Trophoblast cell (in vitro differentiated cells and primary cell): Measurements from ENCODE around the gene CDHR4.

Experiments used
- DNase-seq, 2 donors: peaks; one replicate each; pipeline ENCODE4 v3.0.0-alpha.2; 2016
- H2AFZ ChIP-seq: 2 replicates; pipeline ENCODE4 v1.6.1; 2013; ENCODE audit warnings: low read length, moderate library complexity, mild to moderate bottlenecking; ENCODE audit not compliant: insufficient read depth, poor library complexity
- H2AK5ac ChIP-seq: 2 replicates; pipeline ENCODE4 v1.6.1; 2013; ENCODE audit warnings: mild to moderate bottlenecking, low read length
- H2BK120ac ChIP-seq: 2 replicates; pipeline ENCODE4 v1.6.1; 2013; ENCODE audit warnings: low read length, mild to moderate bottlenecking, moderate library complexity; ENCODE audit not compliant: insufficient read depth, poor library complexity
- H2BK12ac ChIP-seq: 2 replicates; pipeline ENCODE4 v1.6.1; 2013; ENCODE audit warnings: mild to moderate bottlenecking, low read length, moderate library complexity
- H2BK5ac ChIP-seq: 2 replicates; pipeline ENCODE4 v1.6.1; 2013; ENCODE audit warnings: low read length, low read depth, moderate library complexity, mild to moderate bottlenecking; ENCODE audit not compliant: poor library complexity
- H3K14ac ChIP-seq: 2 replicates; pipeline ENCODE4 v1.6.1; 2013; ENCODE audit warnings: mild to moderate bottlenecking, low read length
- H3K18ac ChIP-seq: 2 replicates; pipeline ENCODE4 v1.6.1; 2013; ENCODE audit warnings: mild to moderate bottlenecking, low read length
- H3K23ac ChIP-seq: 2 replicates; pipeline ENCODE4 v1.6.1; 2013; ENCODE audit warnings: low read length
- H3K27ac ChIP-seq: 2 replicates; pipeline ENCODE4 v1.5.1; 2013; ENCODE audit warnings: low read depth, mild to moderate bottlenecking, inconsistent platforms, low read length, moderate library complexity
- H3K27me3 ChIP-seq: 2 replicates; pipeline ENCODE4 v1.6.1; 2013; ENCODE audit warnings: inconsistent platforms, mild to moderate bottlenecking, low read length, moderate library complexity; ENCODE audit not compliant: insufficient read depth
- H3K36me3 ChIP-seq, 2 experiments: 1 replicate in 1 of 2; 2 replicates in 1 of 2; pipeline ENCODE4 v1.6.1; 2013; ENCODE audit warnings: low read length in 2 of 2, mild to moderate bottlenecking in 2 of 2, moderate library complexity in 1 of 2; ENCODE audit not compliant: insufficient read depth in 2 of 2, control insufficient read depth in 1 of 2
- H3K4ac ChIP-seq: 2 replicates; pipeline ENCODE4 v1.6.1; 2013; ENCODE audit warnings: low read depth, mild to moderate bottlenecking, low read length, moderate library complexity
- H3K4me1 ChIP-seq, 2 experiments: 1 replicate in 1 of 2; 2 replicates in 1 of 2; pipeline ENCODE4 v1.6.1; 2013; ENCODE audit warnings: low read length in 2 of 2, mild to moderate bottlenecking in 2 of 2, moderate library complexity in 1 of 2; ENCODE audit not compliant: insufficient read depth in 2 of 2, control insufficient read depth in 1 of 2
- H3K4me2 ChIP-seq: 2 replicates; pipeline ENCODE4 v1.6.1; 2013; ENCODE audit warnings: inconsistent platforms, mild to moderate bottlenecking, low read length, moderate library complexity
- H3K4me3 ChIP-seq: 2 replicates; pipeline ENCODE4 v1.5.1; 2013; ENCODE audit warnings: mild to moderate bottlenecking, low read depth, low read length, inconsistent platforms
- H3K79me1 ChIP-seq: one replicate; pipeline ENCODE4 v1.6.1; 2013; ENCODE audit warnings: low read length
- H3K79me2 ChIP-seq: 2 replicates; pipeline ENCODE4 v1.6.1; 2013; ENCODE audit warnings: low read length, mild to moderate bottlenecking; ENCODE audit not compliant: control insufficient read depth, insufficient read depth, poor library complexity
- H3K9ac ChIP-seq: 2 replicates; pipeline ENCODE4 v1.6.1; 2013; ENCODE audit warnings: mild to moderate bottlenecking, low read length
- H3K9me3 ChIP-seq: 2 replicates; pipeline ENCODE4 v1.6.1; 2013; ENCODE audit warnings: low read depth, mild to moderate bottlenecking, control low read depth, inconsistent platforms, low read length; ENCODE audit not compliant: insufficient read depth
- H4K12ac ChIP-seq: 2 replicates; pipeline ENCODE4 v1.6.1; 2013; ENCODE audit warnings: low read depth, mild to moderate bottlenecking, low read length, moderate library complexity
- H4K8ac ChIP-seq: 2 replicates; pipeline ENCODE4 v1.6.1; 2013; ENCODE audit warnings: low read depth, mild to moderate bottlenecking, low read length, moderate library complexity
- H4K91ac ChIP-seq: one replicate; pipeline ENCODE4 v1.6.1; 2013; ENCODE audit warnings: low read depth, mild to moderate bottlenecking, low read length, moderate library complexity
- WGBS: extraction: QIAGEN DNeasy Blood & Tissue Kit; methylation state at CpG from one replicate; pipeline ENCODE4 v1.1.7; 2013; ENCODE audit warnings: missing lambda C conversion rate; ENCODE audit not compliant: insufficient read length, insufficient coverage; ENCODE audit errors: extremely low coverage; 5-methylcytosine and 5-hydroxymethylcytosine counted together

The CDHR4 gene

DNA sequence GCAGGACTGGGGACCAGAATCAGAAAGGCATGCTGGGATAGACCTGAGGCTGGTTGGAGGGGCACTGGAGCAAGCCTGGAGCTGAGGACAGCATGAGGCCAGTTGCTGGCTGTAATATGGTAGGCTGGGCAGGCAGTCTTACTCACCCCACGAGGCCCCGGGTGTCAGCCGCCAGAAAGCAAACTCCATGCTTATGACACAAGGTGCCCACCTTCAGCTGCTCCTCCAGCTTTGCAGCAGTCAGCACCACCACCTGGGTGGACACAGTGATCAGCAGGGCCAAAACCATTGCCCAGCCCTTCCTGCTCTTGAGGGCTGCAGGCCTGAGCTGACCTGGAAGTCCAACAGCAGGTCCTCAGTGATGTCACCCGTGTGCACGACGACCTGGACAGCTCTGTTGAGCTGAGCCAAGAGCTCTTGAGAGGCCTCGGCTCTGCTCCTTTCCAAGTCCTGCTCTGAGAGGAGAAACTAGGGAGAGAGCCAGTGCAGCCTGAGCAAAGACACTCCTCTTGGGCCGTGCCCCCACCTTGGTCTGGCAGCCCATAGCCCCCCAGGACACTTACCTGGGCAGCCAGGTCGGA, 13.3 kb upstream of the CDHR4 start:
- H3K9ac ChIP-seq: no peak overlapping the region
- H4K12ac ChIP-seq: no peak overlapping the region
- H2BK5ac ChIP-seq: no peak overlapping the region
- no peak overlapping the region for H3K14ac ChIP-seq
- H2AFZ ChIP-seq: no peak overlapping the region
- H3K79me1 ChIP-seq: peaks cover 4% of the 10 kb centered on the region
- H3K23ac ChIP-seq: no peak overlapping the region
- H3K36me3 ChIP-seq: no peaks in the 10 kb centered on the region
- H2BK120ac ChIP-seq: no peak overlapping the region
- H3K79me2 ChIP-seq: peaks cover under 1% of the 10 kb centered on the region
- no peak overlapping the region for H3K18ac ChIP-seq
- no peak overlapping the region for H2BK12ac ChIP-seq
- DNase-seq: no peak
- H4K8ac ChIP-seq: no peak overlapping the region
- peaks cover 7 to 10% of the 10 kb centered on the region in 2 experiments for H3K4me1 ChIP-seq
- H3K27ac ChIP-seq: no peak overlapping the region
- H3K4me3 ChIP-seq: no peak overlapping the region
- no peak overlapping the region for H2AK5ac ChIP-seq
- H4K91ac ChIP-seq: no peak overlapping the region
- peaks cover 2% of the 10 kb centered on the region for H3K9me3 ChIP-seq
- no CpG with 5 or more reads among the region's 9 CpGs for WGBS
- no peaks in the 10 kb centered on the region for H3K27me3 ChIP-seq
- no peak overlapping the region for H3K4me2 ChIP-seq
- no peak overlapping the region for H3K4ac ChIP-seq

DNA sequence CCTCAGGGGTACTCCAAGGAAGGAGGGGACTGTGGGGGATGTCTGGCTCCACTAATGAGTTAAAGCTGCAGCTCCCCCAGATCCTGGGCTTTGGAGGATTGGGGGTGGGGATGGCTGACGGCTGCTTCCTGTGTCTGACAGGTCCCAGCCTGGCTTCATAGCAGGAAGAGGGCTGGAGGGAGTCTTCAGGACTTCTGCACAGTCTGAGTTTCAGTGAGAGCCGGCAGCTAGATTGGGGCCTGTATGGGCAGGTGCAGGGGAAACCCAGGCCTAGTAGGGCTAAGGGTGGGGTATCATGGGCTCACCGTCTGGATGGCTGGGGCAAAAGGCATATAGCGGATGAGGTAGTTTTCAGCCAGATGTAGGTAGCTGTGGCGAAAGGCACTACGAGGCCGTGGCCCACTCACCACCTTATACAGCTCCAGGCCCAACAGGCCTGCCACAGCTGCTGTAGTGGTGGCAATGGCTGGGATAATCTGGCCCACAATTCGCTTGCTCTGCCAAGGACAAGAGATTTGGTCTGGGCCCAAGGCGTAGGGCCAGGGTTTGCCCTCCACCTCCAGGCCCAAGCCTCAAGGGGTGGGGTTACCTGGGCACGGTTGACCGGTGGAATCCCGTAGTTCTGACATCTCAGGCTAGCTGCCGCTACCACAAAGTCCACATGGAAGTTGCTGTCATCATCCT, 7.9 kb upstream of the CDHR4 start:
- H3K79me1 ChIP-seq: peaks cover 26% of the 10 kb centered on the region
- H4K91ac ChIP-seq: peak overlapping the region; percentile 90
- H3K4me1 ChIP-seq: peaks cover 38 to 42% of the 10 kb centered on the region in 2 experiments
- H3K27me3 ChIP-seq: no peaks in the 10 kb centered on the region
- no peak overlapping the region for H2AFZ ChIP-seq
- peak overlapping the region; percentile 34 for H2BK12ac ChIP-seq
- peak overlapping the region; percentile 59 for H3K27ac ChIP-seq
- no peak for DNase-seq
- H3K9ac ChIP-seq: no peak overlapping the region
- no peak overlapping the region for H3K23ac ChIP-seq
- H3K4me2 ChIP-seq: peak overlapping the region; percentile 37
- no peak overlapping the region for H4K12ac ChIP-seq
- H2BK5ac ChIP-seq: peak overlapping the region; percentile 1
- peak overlapping the region; percentile 60 for H2AK5ac ChIP-seq
- H3K4me3 ChIP-seq: peak overlapping the region; percentile 0
- peak overlapping the region; percentile 22 for H3K4ac ChIP-seq
- peak overlapping the region; percentile 16 for H4K8ac ChIP-seq
- peak overlapping the region; percentile 75 for H2BK120ac ChIP-seq
- no peaks in the 10 kb centered on the region for H3K36me3 ChIP-seq
- WGBS: no CpG with 5 or more reads among the region's 13 CpGs
- peak overlapping the region; percentile 8 for H3K14ac ChIP-seq
- H3K9me3 ChIP-seq: peaks cover 2% of the 10 kb centered on the region
- peaks cover 1% of the 10 kb centered on the region for H3K79me2 ChIP-seq
- peak overlapping the region; percentile 26 for H3K18ac ChIP-seq

DNA sequence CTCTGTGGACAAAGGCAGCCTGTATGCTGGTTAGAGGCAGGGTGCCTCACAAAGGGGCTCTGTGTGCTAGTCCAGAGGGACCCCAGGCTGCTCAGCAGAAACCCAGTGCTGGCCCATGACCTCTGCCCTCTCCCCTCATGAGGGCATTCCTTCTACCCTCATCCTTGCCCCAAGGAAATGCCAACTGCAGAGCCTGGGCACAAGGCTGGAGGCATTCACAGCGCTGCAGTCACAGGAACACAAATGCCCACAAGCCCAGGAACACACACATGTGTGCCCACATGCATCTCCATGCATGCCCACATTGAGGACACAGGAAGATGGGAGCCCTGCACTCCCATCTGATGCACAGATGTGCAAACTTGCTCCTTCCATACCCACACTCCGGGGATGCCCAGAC, 7.2 kb upstream of the CDHR4 start:
- Histone ChIP-seq H2BK12ac (peak overlapping the region; percentile 74), H2BK5ac (peak overlapping the region; percentile 32), H3K27ac (peak overlapping the region; percentile 59), H2BK120ac (peak overlapping the region; percentile 77), H3K4ac (peak overlapping the region; percentile 31), H3K27me3 (no peaks in the 10 kb centered on the region), H3K14ac (peak overlapping the region; percentile 55), H3K79me2 (peaks cover 1% of the 10 kb centered on the region), H3K4me3 (no peak overlapping the region), H4K8ac (peak overlapping the region; percentile 58), H3K36me3 (no peaks in the 10 kb centered on the region), H4K91ac (peak overlapping the region; percentile 83), H3K9me3 (no peaks in the 10 kb centered on the region), H3K9ac (no peak overlapping the region), H3K4me1 (peaks cover 38 to 42% of the 10 kb centered on the region in 2 experiments), H3K4me2 (no peak overlapping the region), H4K12ac (no peak overlapping the region), H3K79me1 (peaks cover 26% of the 10 kb centered on the region), H3K18ac (peak overlapping the region; percentile 19), H2AFZ (no peak overlapping the region), H2AK5ac (peak overlapping the region; percentile 4), H3K23ac (no peak overlapping the region)
- no peak for DNase-seq
- no CpG with 5 or more reads among the region's 2 CpGs for whole genome bisulfite sequencing

DNA sequence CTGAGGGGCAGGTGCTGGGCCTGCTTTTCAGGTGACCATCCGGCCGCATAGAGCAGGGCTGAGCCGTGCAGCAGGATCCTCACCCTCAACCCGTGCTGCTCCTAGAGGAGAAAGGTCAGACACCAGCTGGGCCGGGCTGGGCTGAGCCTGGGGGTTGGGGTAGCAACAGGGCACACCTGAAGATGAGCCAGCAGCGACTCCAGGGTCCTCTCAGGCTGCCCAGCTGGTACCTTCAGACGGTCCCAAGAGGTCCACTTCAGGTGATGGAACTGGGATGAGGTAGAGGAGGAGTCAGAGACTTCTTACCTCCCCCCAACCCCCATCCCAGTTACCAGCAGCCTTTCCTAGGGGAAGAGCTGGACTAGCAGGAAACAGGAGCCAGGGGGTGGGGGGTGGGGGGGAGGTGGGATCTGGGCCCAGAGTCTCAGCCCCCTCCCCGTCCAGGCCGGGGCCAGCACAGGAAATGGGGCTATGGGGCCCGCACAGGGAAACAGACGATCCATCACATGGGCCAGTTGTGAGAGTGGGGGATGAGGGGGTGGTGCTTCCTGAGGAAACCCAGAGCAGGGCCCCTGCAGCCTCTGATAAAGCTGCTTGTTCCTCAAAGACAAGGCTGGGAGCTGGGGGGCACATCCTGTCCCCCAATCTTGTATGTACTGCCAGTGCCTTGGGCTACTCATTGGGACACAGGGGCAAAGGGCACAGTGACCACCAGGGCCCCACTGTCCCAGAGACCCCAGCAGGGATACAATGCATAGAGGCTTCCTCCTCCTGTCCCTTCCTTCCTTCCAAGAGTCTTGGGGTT, 6.4 kb upstream of the CDHR4 start:
- H3K4me3 ChIP-seq: no peak overlapping the region
- WGBS: no CpG with 5 or more reads among the region's 11 CpGs
- H2BK120ac ChIP-seq: peak overlapping the region; percentile 77
- no peak overlapping the region for H3K23ac ChIP-seq
- peaks cover 1% of the 10 kb centered on the region for H3K79me2 ChIP-seq
- no peaks in the 10 kb centered on the region for H3K27me3 ChIP-seq
- no peaks in the 10 kb centered on the region for H3K9me3 ChIP-seq
- peak overlapping the region; percentile 78 for H2BK12ac ChIP-seq
- H3K27ac ChIP-seq: peak overlapping the region; percentile 59
- peak overlapping the region; percentile 13 for H3K4ac ChIP-seq
- H3K4me2 ChIP-seq: peak overlapping the region; percentile 26
- H3K4me1 ChIP-seq: peaks cover 38 to 42% of the 10 kb centered on the region in 2 experiments
- no peak for DNase-seq
- H3K14ac ChIP-seq: peak overlapping the region; percentile 55
- H3K79me1 ChIP-seq: peaks cover 26% of the 10 kb centered on the region
- peak overlapping the region; percentile 58 for H4K8ac ChIP-seq
- H4K91ac ChIP-seq: peak overlapping the region; percentile 83
- peak overlapping the region; percentile 58 for H2BK5ac ChIP-seq
- peak overlapping the region; percentile 6 for H2AK5ac ChIP-seq
- H3K36me3 ChIP-seq: no peaks in the 10 kb centered on the region
- no peak overlapping the region for H2AFZ ChIP-seq
- H4K12ac ChIP-seq: peak overlapping the region; percentile 2
- peak overlapping the region; percentile 19 for H3K18ac ChIP-seq
- no peak overlapping the region for H3K9ac ChIP-seq
